ENCODE data around the gene ZNF385B. TPM values are rescaled to one million over a fixed set of nuclear protein-coding genes. Genes with fewer than 3 reads are reported as not detected.

Gene ZNF385B
- total RNA-seq, 1 donor from 2014 or later, result not detected

DNA sequence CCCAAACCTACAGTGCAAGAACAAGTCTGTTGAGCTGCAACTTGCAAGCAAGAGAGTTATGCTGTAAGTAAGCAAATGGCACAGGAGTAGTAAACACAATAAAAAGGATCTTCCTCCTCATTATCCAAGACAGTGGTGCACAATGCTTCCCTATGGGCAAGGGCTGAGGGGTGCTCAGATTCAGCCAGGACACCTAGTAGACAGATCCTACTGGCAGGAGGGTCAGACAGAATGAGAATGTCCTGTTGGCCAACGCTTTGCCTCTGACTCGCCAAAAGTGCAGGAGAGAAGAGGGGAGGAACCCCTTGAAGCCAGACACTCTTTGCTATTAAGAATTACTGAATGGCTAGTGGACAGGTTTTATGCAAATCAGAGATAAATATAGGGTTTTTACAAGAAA is 316.4 kb downstream of the ZNF385B start:
- no peaks in the 10 kb centered on the region for H3K36me3 Mint-ChIP-seq (ENCODE audit: unreplicated experiment)
- TF ChIP-seq, protein P1, sequence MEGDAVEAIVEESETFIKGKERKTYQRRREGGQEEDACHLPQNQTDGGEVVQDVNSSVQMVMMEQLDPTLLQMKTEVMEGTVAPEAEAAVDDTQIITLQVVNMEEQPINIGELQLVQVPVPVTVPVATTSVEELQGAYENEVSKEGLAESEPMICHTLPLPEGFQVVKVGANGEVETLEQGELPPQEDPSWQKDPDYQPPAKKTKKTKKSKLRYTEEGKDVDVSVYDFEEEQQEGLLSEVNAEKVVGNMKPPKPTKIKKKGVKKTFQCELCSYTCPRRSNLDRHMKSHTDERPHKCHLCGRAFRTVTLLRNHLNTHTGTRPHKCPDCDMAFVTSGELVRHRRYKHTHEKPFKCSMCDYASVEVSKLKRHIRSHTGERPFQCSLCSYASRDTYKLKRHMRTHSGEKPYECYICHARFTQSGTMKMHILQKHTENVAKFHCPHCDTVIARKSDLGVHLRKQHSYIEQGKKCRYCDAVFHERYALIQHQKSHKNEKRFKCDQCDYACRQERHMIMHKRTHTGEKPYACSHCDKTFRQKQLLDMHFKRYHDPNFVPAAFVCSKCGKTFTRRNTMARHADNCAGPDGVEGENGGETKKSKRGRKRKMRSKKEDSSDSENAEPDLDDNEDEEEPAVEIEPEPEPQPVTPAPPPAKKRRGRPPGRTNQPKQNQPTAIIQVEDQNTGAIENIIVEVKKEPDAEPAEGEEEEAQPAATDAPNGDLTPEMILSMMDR (IDR thresholded peaks at IDR 0.05; ENCODE audit: partially characterized antibody, unreplicated experiment), result no peak
- H3K27ac Mint-ChIP-seq (ENCODE audit: unreplicated experiment), result no peak overlapping the region
- no peak for DNase-seq
- no peaks in the 10 kb centered on the region for H3K4me1 Mint-ChIP-seq (ENCODE audit: low read depth, unreplicated experiment)
- peaks cover 1% of the 10 kb centered on the region for H3K27me3 Mint-ChIP-seq (ENCODE audit: unreplicated experiment)
- H3K4me3 Mint-ChIP-seq (ENCODE audit: unreplicated experiment), result no peak overlapping the region
- H3K9me3 Mint-ChIP-seq (ENCODE audit: unreplicated experiment), result no peaks in the 10 kb centered on the region

DNA sequence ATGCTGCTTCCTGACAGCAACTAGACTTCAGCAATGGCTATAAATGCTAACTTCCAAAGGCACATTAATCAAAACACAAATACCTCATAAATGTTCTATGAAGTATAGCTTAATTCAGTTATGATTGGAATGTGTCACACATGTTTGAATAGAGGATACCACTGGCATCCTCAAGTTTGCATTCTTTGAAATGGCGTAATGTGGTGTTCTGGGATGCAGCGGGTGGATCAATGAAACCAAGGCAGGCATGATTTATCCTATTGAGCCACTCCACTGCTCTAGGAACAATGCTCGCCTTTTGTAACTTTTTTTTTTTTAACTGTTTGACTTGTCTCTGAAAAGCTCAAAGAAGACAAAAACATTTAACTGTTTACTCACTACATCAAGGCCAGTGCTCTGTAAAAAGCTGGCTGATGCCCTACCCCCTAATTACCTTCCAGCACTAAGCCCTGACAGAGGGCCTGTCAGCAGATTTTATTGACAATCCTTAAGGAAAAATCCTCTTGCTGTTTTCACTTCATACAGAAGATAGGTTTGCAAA is 318.0 kb downstream of the ZNF385B start:
- H3K4me3 Mint-ChIP-seq (ENCODE audit: unreplicated experiment), result no peak overlapping the region
- H3K4me1 Mint-ChIP-seq (ENCODE audit: low read depth, unreplicated experiment), result no peaks in the 10 kb centered on the region
- H3K27me3 Mint-ChIP-seq (ENCODE audit: unreplicated experiment), result peaks cover 1% of the 10 kb centered on the region
- H3K9me3 Mint-ChIP-seq (ENCODE audit: unreplicated experiment), result no peaks in the 10 kb centered on the region
- no peak for DNase-seq
- H3K36me3 Mint-ChIP-seq (ENCODE audit: unreplicated experiment), result no peaks in the 10 kb centered on the region
- TF ChIP-seq, protein P1 (IDR thresholded peaks at IDR 0.05; ENCODE audit: partially characterized antibody, unreplicated experiment), result no peak
- H3K27ac Mint-ChIP-seq (ENCODE audit: unreplicated experiment), result no peak overlapping the region

DNA sequence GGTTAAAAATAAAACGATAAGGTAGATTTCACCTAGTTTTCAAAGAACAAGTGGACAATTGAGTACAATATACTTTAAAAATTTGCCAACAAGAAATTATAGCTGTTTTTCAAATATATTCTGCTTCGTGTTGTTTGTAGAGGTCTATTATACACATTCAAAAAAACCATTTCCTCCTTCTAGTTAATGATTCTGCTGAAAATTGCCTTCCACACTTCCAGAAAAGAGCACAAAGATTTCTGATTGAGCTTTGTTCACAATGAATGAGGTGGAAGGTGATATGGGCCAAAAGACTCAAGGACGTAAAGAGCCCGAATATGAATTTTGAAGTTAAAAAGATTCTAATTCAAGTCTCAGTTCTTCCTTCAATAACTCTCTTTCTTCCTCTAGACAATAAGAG is 319.8 kb downstream of the ZNF385B start:
- Mint-ChIP-seq H3K9me3 (ENCODE audit: unreplicated experiment) (no peaks in the 10 kb centered on the region), H3K27ac (ENCODE audit: unreplicated experiment) (no peak overlapping the region), H3K27me3 (ENCODE audit: unreplicated experiment) (peaks cover 1% of the 10 kb centered on the region), H3K36me3 (ENCODE audit: unreplicated experiment) (no peaks in the 10 kb centered on the region), H3K4me3 (ENCODE audit: unreplicated experiment) (no peak overlapping the region), H3K4me1 (ENCODE audit: low read depth, unreplicated experiment) (no peaks in the 10 kb centered on the region)
- DNase-seq, result no peak
- TF ChIP-seq, protein P1 (IDR thresholded peaks at IDR 0.05; ENCODE audit: partially characterized antibody, unreplicated experiment), result no peak

DNA sequence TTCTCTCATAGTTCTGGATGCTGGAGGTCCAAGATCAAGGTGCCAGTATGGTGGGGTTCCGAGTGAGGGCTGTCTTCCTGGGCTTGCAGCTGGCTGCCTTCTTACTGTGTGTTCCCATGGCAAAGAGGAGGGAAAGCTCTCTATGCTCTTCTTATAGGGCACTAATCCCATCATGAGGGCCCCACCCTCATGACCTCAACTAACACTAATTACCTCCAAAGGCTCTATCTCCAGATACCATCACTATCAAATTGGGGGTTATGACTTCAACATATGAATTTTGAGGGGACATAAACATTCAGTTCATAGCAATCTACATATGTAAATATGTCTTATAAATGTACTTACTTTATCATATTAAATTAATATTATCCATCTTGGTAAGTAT is 322.3 kb downstream of the ZNF385B start:
- H3K4me1 Mint-ChIP-seq (ENCODE audit: low read depth, unreplicated experiment), result no peaks in the 10 kb centered on the region
- H3K9me3 Mint-ChIP-seq (ENCODE audit: unreplicated experiment), result no peaks in the 10 kb centered on the region
- TF ChIP-seq, protein P1 (IDR thresholded peaks at IDR 0.05; ENCODE audit: partially characterized antibody, unreplicated experiment), result no peak
- H3K27me3 Mint-ChIP-seq (ENCODE audit: unreplicated experiment), result peaks cover 1% of the 10 kb centered on the region
- H3K4me3 Mint-ChIP-seq (ENCODE audit: unreplicated experiment), result no peak overlapping the region
- no peaks in the 10 kb centered on the region for H3K36me3 Mint-ChIP-seq (ENCODE audit: unreplicated experiment)
- H3K27ac Mint-ChIP-seq (ENCODE audit: unreplicated experiment), result no peak overlapping the region
- no peak for DNase-seq

DNA sequence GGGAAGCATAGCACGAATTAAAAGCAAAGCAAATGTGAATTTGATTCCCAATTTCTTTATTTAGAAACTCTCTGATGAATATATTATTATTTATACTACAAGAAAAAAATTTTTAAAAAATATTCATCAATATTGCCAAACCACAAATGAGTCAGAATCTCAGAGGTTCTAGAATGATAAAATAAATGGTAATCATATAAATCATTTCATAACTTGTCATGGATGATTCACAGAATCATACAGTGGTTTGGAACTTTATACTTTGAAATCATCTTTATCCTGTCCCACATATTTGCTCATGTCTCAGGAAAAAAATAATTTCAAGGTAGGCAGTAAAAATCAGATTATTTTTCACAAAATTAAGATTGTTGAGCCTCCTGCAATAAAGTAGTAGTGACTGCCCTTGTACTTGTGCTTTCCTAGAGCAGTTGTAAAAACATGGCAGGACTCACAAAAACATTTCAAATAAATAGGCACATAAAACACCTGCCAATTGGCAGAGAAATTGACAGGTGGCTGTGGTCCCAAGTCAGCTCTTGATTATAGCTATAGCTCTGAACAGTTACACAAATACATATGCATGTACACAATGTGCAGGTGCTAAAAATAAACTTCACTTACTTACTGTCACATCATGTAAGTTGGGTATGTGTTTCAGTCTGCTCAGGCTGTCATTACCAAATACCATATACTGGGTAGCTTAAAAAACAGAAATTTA is 322.8 kb downstream of the ZNF385B start:
- H3K27ac Mint-ChIP-seq (ENCODE audit: unreplicated experiment), result no peak overlapping the region
- no peaks in the 10 kb centered on the region for H3K4me1 Mint-ChIP-seq (ENCODE audit: low read depth, unreplicated experiment)
- no peaks in the 10 kb centered on the region for H3K9me3 Mint-ChIP-seq (ENCODE audit: unreplicated experiment)
- no peak overlapping the region for H3K4me3 Mint-ChIP-seq (ENCODE audit: unreplicated experiment)
- no peak for DNase-seq
- no peaks in the 10 kb centered on the region for H3K36me3 Mint-ChIP-seq (ENCODE audit: unreplicated experiment)
- TF ChIP-seq, protein P1 (IDR thresholded peaks at IDR 0.05; ENCODE audit: partially characterized antibody, unreplicated experiment), result no peak
- H3K27me3 Mint-ChIP-seq (ENCODE audit: unreplicated experiment), result peaks cover 1% of the 10 kb centered on the region
